Natural killer cell (primary cell): ENCODE measurements around the gene RORB. TPM values are rescaled to one million over a fixed set of nuclear protein-coding genes. Genes with fewer than 3 reads are reported as not detected.

Source experiments
- ATAC-seq, 3 donors: fragments of 150-1000 bp in 2 of 3; fragments of 200-7000 bp in 1 of 3; cut with Tn5 transposase; 1 replicate in 1 of 3; 2 replicates in 2 of 3; pipeline ENCODE4 v1.10.0; 2021; ENCODE audit warnings: mild to moderate bottlenecking in 2 of 3, moderate library complexity in 2 of 3
- DNase-seq, 2 donors: peaks; one replicate each; pipeline versions ENCODE4 v3.0.0 to v3.0.0-alpha.2; 2013 to 2021; ENCODE audit warnings: mixed read lengths in 1 of 2
- H3K27ac ChIP-seq: one replicate; pipeline ENCODE4 v1.5.1; 2013; ENCODE audit warnings: mild to moderate bottlenecking, low read length
- H3K27me3 ChIP-seq: one replicate; pipeline ENCODE4 v1.6.1; 2013; ENCODE audit warnings: low read length; ENCODE audit not compliant: control insufficient read depth, insufficient read depth
- H3K36me3 ChIP-seq: one replicate; pipeline ENCODE4 v1.6.1; 2013; ENCODE audit warnings: low read length; ENCODE audit not compliant: control insufficient read depth, insufficient read depth
- H3K4me1 ChIP-seq: one replicate; pipeline ENCODE4 v1.6.1; 2013; ENCODE audit warnings: low read length; ENCODE audit not compliant: control insufficient read depth, insufficient read depth
- H3K4me3 ChIP-seq: one replicate; pipeline ENCODE4 v1.5.1; 2013; ENCODE audit warnings: low read length
- H3K9me3 ChIP-seq: one replicate; pipeline ENCODE4 v1.6.1; 2013; ENCODE audit warnings: low read length; ENCODE audit not compliant: control insufficient read depth, insufficient read depth
- H3K27ac Mint-ChIP-seq, 2 donors: one replicate each; pipeline ENCODE4 v1.8.0; 2022; ENCODE audit warnings: mild to moderate bottlenecking in 2 of 2, mixed read lengths in 2 of 2, moderate library complexity in 1 of 2
- H3K27me3 Mint-ChIP-seq, 2 donors: one replicate each; pipeline ENCODE4 v1.8.0; 2022; ENCODE audit warnings: low read depth in 2 of 2, mixed read lengths in 2 of 2
- H3K36me3 Mint-ChIP-seq: one replicate; pipeline ENCODE4 v1.8.0; 2022; ENCODE audit warnings: mixed read lengths
- H3K4me1 Mint-ChIP-seq, 2 donors: one replicate each; pipeline ENCODE4 v1.8.0; 2022; ENCODE audit warnings: mixed read lengths in 2 of 2
- H3K4me3 Mint-ChIP-seq: one replicate; pipeline ENCODE4 v1.8.0; 2022; ENCODE audit warnings: mild to moderate bottlenecking, moderate library complexity, mixed read lengths
- H3K9me3 Mint-ChIP-seq, 2 donors: one replicate each; pipeline ENCODE4 v1.8.0; 2022; ENCODE audit warnings: mixed read lengths in 2 of 2
- CTCF ChIP-seq: fragments of 200-600 bp; IDR thresholded peaks from one replicate; pipeline ENCODE4 v1.8.0; 2022; ENCODE audit warnings: antibody characterized with exemption
- WGBS: methylation state at CpG from one replicate; pipeline ENCODE4 v1.1.7; 2013; ENCODE audit warnings: missing lambda C conversion rate; ENCODE audit not compliant: insufficient coverage; 5-methylcytosine and 5-hydroxymethylcytosine counted together
- intact Hi-C: fragments of 100-400 bp; cut with micrococcal nuclease; formaldehyde crosslinking; loops from one replicate; pipeline ENCODE4 v1.14.2; 2022
- total RNA-seq, 4 donors: library from RNA; stranded (reverse); fragments of 120-200 nt in 1 of 4; gene quantifications; one replicate each; pipeline versions ENCODE4 v1.2.3 to v1.2.4, GENCODE V29; 2013 to 2022

The RORB gene
- total RNA-seq, 3 donors from 2014 or later (not counting 1 experiment from before 2014, with no cell fraction given), result 0.38 to 0.73 (median 0.41) TPM

GRCh38 chr9:74499770-74500583, 2.8 kb downstream of the RORB start:
- intact Hi-C loops, result no loop called here
- Mint-ChIP-seq H3K9me3 (no peaks in the 10 kb centered on the region), H3K27me3 (peaks cover 26 to 46% of the 10 kb centered on the region in 2 donors), H3K4me3 (peak overlapping the region; percentile 82), H3K27ac (peak overlapping the region in 1 of 2 donors; percentile 92), H3K4me1 (peaks cover 25 to 48% of the 10 kb centered on the region in 2 donors), H3K36me3 (no peaks in the 10 kb centered on the region)
- Histone ChIP-seq H3K9me3 (no peaks in the 10 kb centered on the region), H3K27ac (no peak overlapping the region), H3K4me3 (peak overlapping the region; percentile 2), H3K4me1 (peaks cover 30% of the 10 kb centered on the region), H3K27me3 (peaks cover 35% of the 10 kb centered on the region), H3K36me3 (no peaks in the 10 kb centered on the region)
- DNase-seq (no peak), ATAC-seq (no peak)
- WGBS, result 11% methylated on average over 31 of the region's 32 CpGs
- TF ChIP-seq CTCF, result no peak

- H3K27ac Mint-ChIP-seq, result no peak overlapping the region
- Histone ChIP-seq H3K27me3 (peaks cover 35% of the 10 kb centered on the region), H3K36me3 (no peaks in the 10 kb centered on the region), H3K9me3 (no peaks in the 10 kb centered on the region), H3K4me3 (no peak overlapping the region), H3K4me1 (peaks cover 30% of the 10 kb centered on the region), H3K27ac (no peak overlapping the region)
- peak overlapping the region; percentile 82 for H3K4me3 Mint-ChIP-seq
- 9% methylated on average over 14 of the region's 14 CpGs for WGBS
- peaks cover 25 to 48% of the 10 kb centered on the region in 2 donors for H3K4me1 Mint-ChIP-seq
- ATAC-seq (no peak), DNase-seq (no peak)
- H3K9me3 Mint-ChIP-seq, result no peaks in the 10 kb centered on the region
- TF ChIP-seq CTCF, result no peak
- H3K36me3 Mint-ChIP-seq, result no peaks in the 10 kb centered on the region
- H3K27me3 Mint-ChIP-seq, result peaks cover 26 to 46% of the 10 kb centered on the region in 2 donors
- intact Hi-C loops, result no loop called here
Observed at GRCh38 chr9:74500584-74500924, 3.4 kb downstream of the RORB start.

- Mint-ChIP-seq H3K27me3 (peaks cover 26 to 48% of the 10 kb centered on the region in 2 donors), H3K36me3 (no peaks in the 10 kb centered on the region), H3K4me3 (no peak overlapping the region), H3K27ac (no peak overlapping the region), H3K9me3 (no peaks in the 10 kb centered on the region), H3K4me1 (peaks cover 20 to 43% of the 10 kb centered on the region in 2 donors)
- no peak overlapping the region for H3K4me3 ChIP-seq
- no peaks in the 10 kb centered on the region for H3K36me3 ChIP-seq
- H3K27ac ChIP-seq, result no peak overlapping the region
- WGBS, result no CpG with 5 or more reads among the region's 2 CpGs
- no peak for TF ChIP-seq CTCF
- peaks cover 29% of the 10 kb centered on the region for H3K4me1 ChIP-seq
- no peak for DNase-seq
- ATAC-seq, result no peak
- peaks cover 35% of the 10 kb centered on the region for H3K27me3 ChIP-seq
- intact Hi-C loops, result no loop called here
- no peaks in the 10 kb centered on the region for H3K9me3 ChIP-seq
Observed at GRCh38 chr9:74501570-74501969, 4.4 kb downstream of the RORB start.
